GM12801 (cell line): ENCODE measurements around the gene IFITM10.

Experiments used
- CTCF ChIP-seq: IDR thresholded peaks from one replicate; pipeline ENCODE4 v1.5.1; 2011; ENCODE audit warnings: control low read depth; ENCODE audit not compliant: insufficient read length; ENCODE audit errors: extremely low read depth

Gene IFITM10

GRCh38 chr11:1694064-1694845 lies 56.1 kb downstream of the IFITM10 start:
- TF ChIP-seq CTCF: no peak

GRCh38 chr11:1693327-1694063 lies 56.9 kb downstream of the IFITM10 start:
- no peak for TF ChIP-seq CTCF

- TF ChIP-seq CTCF: no peak
Observed at GRCh38 chr11:1692708-1693326, 57.6 kb downstream of the IFITM10 start.

GRCh38 chr11:1691878-1692707 lies 58.3 kb downstream of the IFITM10 start:
- no peak for TF ChIP-seq CTCF

- no peak for TF ChIP-seq CTCF
Observed at GRCh38 chr11:1691026-1691877, 59.1 kb downstream of the IFITM10 start.

- no peak for TF ChIP-seq CTCF
Observed at GRCh38 chr11:1690167-1691025, 60.0 kb downstream of the IFITM10 start.
